HepG2 (cell line): Measurements from ENCODE around the gene SH3GL1. TPM values are rescaled to one million over a fixed set of nuclear protein-coding genes. Genes with fewer than 3 reads are reported as not detected.
A peak's percentile ranks its signal among the peaks of the same experiment; 100 is the strongest.

ENCODE experiments used
- ATF7-NPFF ChIP-seq: sonication (generic); formaldehyde crosslinking; IDR thresholded peaks from 2 replicates; pipeline ENCODE4 v1.8.1; 2023; ENCODE audit warnings: mild to moderate bottlenecking, low read depth, missing genetic modification reagents, moderate library complexity
- CHCHD3 ChIP-seq: sonication (generic); formaldehyde crosslinking; IDR thresholded peaks from 2 replicates; pipeline ENCODE4 v1.8.0; 2022; ENCODE audit warnings: mild to moderate bottlenecking, missing genetic modification reagents, moderate library complexity
- EED ChIP-seq: sonication (generic); formaldehyde crosslinking; IDR thresholded peaks from 2 replicates; pipeline ENCODE4 v1.5.0; 2020; ENCODE audit warnings: mild to moderate bottlenecking, missing genetic modification reagents
- FOXO1 ChIP-seq: sonication (generic); formaldehyde crosslinking; IDR thresholded peaks from 2 replicates; pipeline ENCODE4 v1.4.0; 2020; ENCODE audit warnings: missing genetic modification reagents
- GATAD2A ChIP-seq: IDR thresholded peaks from 2 replicates; pipeline ENCODE4 v1.6.1; 2016
- KAT7 ChIP-seq: IDR thresholded peaks from 2 replicates; pipeline ENCODE4 v1.6.1; 2018; ENCODE audit warnings: borderline replicate concordance, missing compliant biosample characterization
- MBNL3 ChIP-seq: fragments of 250-450 bp; sonication (Bioruptor Pico); conservative IDR thresholded peaks from 2 replicates; pipeline ENCODE4 v1.8.0; 2022; ENCODE audit warnings: mild to moderate bottlenecking, inconsistent platforms
- MTERF4 ChIP-seq: sonication (generic); formaldehyde crosslinking; IDR thresholded peaks from 2 replicates; pipeline ENCODE4 v1.8.0; 2023; ENCODE audit warnings: mild to moderate bottlenecking, missing genetic modification reagents
- MXD3 ChIP-seq: IDR thresholded peaks from 2 replicates; pipeline ENCODE4 v1.6.1; 2016; ENCODE audit warnings: mild to moderate bottlenecking, missing biosample characterization, missing genetic modification reagents
- ONECUT2 ChIP-seq: sonication (generic); formaldehyde crosslinking; IDR thresholded peaks from 2 replicates; pipeline ENCODE4 v1.4.0; 2020; ENCODE audit warnings: missing genetic modification reagents
- PPARG ChIP-seq: conservative IDR thresholded peaks from 2 replicates; pipeline ENCODE4 v1.6.1; 2016; ENCODE audit warnings: missing biosample characterization, missing genetic modification reagents
- RXRA ChIP-seq: sonication (generic); formaldehyde crosslinking; IDR thresholded peaks from 2 replicates; pipeline ENCODE4 v1.5.1; 2020; ENCODE audit warnings: missing genetic modification reagents
- SSRP1 ChIP-seq: IDR thresholded peaks from 2 replicates; pipeline ENCODE4 v1.6.1; 2016; ENCODE audit warnings: control low read depth
- TP53 ChIP-seq: sonication (generic); formaldehyde crosslinking; conservative IDR thresholded peaks from 2 replicates; pipeline ENCODE4 v1.4.0; 2020; ENCODE audit warnings: missing genetic modification reagents
- ZBTB21 ChIP-seq: sonication (generic); formaldehyde crosslinking; IDR thresholded peaks from 2 replicates; pipeline ENCODE4 v1.4.0; 2020; ENCODE audit warnings: missing genetic modification reagents
- ZBTB38 ChIP-seq: sonication (generic); formaldehyde crosslinking; IDR thresholded peaks from 2 replicates; pipeline ENCODE4 v1.5.1; 2020; ENCODE audit warnings: mild to moderate bottlenecking, missing genetic modification reagents
- ZNF143 ChIP-seq: sonication (generic); formaldehyde crosslinking; IDR thresholded peaks from 2 replicates; pipeline ENCODE4 v1.4.0; 2020; ENCODE audit warnings: missing genetic modification reagents
- ZNF205 ChIP-seq: IDR thresholded peaks from 2 replicates; pipeline ENCODE4 v1.6.1; 2018; ENCODE audit warnings: missing biosample characterization, missing genetic modification reagents
- ZNF530 ChIP-seq: sonication (generic); formaldehyde crosslinking; IDR thresholded peaks from 2 replicates; pipeline ENCODE4 v1.5.0; 2020; ENCODE audit warnings: low read depth, mild to moderate bottlenecking, missing genetic modification reagents
- ZNF558 ChIP-seq: sonication (generic); formaldehyde crosslinking; IDR thresholded peaks from 2 replicates; pipeline ENCODE4 v1.9.0; 2022; ENCODE audit warnings: mild to moderate bottlenecking, missing genetic modification reagents, borderline replicate concordance
- ZNF605 ChIP-seq: sonication (generic); formaldehyde crosslinking; IDR thresholded peaks from 2 replicates; pipeline ENCODE4 v1.8.0; 2022; ENCODE audit warnings: mild to moderate bottlenecking, missing genetic modification reagents
- ZNF614 ChIP-seq: IDR thresholded peaks from 2 replicates; pipeline ENCODE4 v1.6.1; 2018; ENCODE audit warnings: missing biosample characterization, missing genetic modification reagents, inconsistent platforms, borderline replicate concordance
- ZNF619 ChIP-seq: sonication (generic); formaldehyde crosslinking; IDR thresholded peaks from 2 replicates; pipeline ENCODE4 v1.4.0; 2020; ENCODE audit warnings: mild to moderate bottlenecking, missing genetic modification reagents
- polyA plus RNA-seq, 8 experiments: library from polyadenylated mRNA; depleted of rRNA in 3 of 8; stranded (reverse) in 7 of 8; unstranded in 1 of 8; fragments of >200 nt; fragmentation: Illumina TruSeq in 4 of 8; extraction: Trizol in 4 of 8; gene quantifications; 2 replicates each; pipeline versions ENCODE4 v1.2.1 to v1.2.3, GENCODE V29; 2011 to 2016; ENCODE audit warnings: low read depth in 4 of 8, missing spikeins in 1 of 8, mixed read lengths in 1 of 8; ENCODE audit not compliant: insufficient read depth in 1 of 8
- total RNA-seq, 5 experiments: library from RNA; depleted of rRNA; stranded (reverse); fragments of >200 nt; fragmentation: Illumina TruSeq; extraction: Trizol; gene quantifications; 2 replicates each; pipeline ENCODE4 v1.2.3, GENCODE V29; 2016; ENCODE audit warnings: low read depth in 1 of 5
- TF ChIP-seq, protein P1 (sequence below): sonication (generic); formaldehyde crosslinking; IDR thresholded peaks from 2 replicates; pipeline ENCODE4 v1.5.0; 2020; ENCODE audit warnings: mild to moderate bottlenecking, missing genetic modification reagents, borderline replicate concordance
- TF ChIP-seq, protein P2 (sequence below): sonication (generic); formaldehyde crosslinking; IDR thresholded peaks from 2 replicates; pipeline ENCODE4 v1.5.1; 2020; ENCODE audit warnings: missing genetic modification reagents, mild to moderate bottlenecking, borderline replicate concordance

Gene SH3GL1
- total and polyA plus RNA-seq, 2 of the 13 experiments (the other 11 are each of a cell fraction or from before 2014, with no cell fraction given) = 33.0 to 45.1 TPM

GRCh38 chr19:4400135-4400936 lies at the start of gene SH3GL1 (continued):
- no peak for TF ChIP-seq ZNF558 (CRISPR knock-in tag)
- TF ChIP-seq GATAD2A (CRISPR knock-in tag) = peak; percentile 87
- TF ChIP-seq CHCHD3 (CRISPR knock-in tag) = no peak
- no peak for TF ChIP-seq ZBTB21 (CRISPR knock-in tag)
- peak; percentile 69; the same call in 1 of the 2 replicates for TF ChIP-seq MXD3 (CRISPR knock-in tag)
- peak; percentile 36; the same call in 1 of the 2 replicates for TF ChIP-seq ZNF614 (CRISPR knock-in tag)
- 0 out of 2 replicates have a peak, but pooled peaks have one; percentile 15 for TF ChIP-seq ZNF143
- TF ChIP-seq MBNL3 (CRISPR knock-in tag) = no peak
- 0 out of 2 replicates have a peak, but pooled peaks have one; percentile 16 for TF ChIP-seq ZNF619 (CRISPR knock-in tag)
- TF ChIP-seq PPARG (CRISPR knock-in tag) = no peak
- TF ChIP-seq KAT7 (CRISPR knock-in tag) = no peak
- TF ChIP-seq, protein P1, sequence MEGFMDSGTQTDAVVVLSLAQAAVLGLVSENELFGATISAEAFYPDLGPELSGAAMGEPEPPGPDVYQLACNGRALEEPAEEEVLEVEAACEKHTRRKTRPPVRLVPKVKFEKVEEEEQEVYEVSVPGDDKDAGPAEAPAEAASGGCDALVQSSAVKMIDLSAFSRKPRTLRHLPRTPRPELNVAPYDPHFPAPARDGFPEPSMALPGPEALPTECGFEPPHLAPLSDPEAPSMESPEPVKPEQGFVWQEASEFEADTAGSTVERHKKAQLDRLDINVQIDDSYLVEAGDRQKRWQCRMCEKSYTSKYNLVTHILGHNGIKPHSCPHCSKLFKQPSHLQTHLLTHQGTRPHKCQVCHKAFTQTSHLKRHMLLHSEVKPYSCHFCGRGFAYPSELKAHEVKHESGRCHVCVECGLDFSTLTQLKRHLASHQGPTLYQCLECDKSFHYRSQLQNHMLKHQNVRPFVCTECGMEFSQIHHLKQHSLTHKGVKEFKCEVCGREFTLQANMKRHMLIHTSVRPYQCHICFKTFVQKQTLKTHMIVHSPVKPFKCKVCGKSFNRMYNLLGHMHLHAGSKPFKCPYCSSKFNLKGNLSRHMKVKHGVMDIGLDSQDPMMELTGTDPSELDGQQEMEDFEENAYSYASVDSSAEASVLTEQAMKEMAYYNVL (CRISPR knock-in tag) = no peak
- TF ChIP-seq, protein P2, sequence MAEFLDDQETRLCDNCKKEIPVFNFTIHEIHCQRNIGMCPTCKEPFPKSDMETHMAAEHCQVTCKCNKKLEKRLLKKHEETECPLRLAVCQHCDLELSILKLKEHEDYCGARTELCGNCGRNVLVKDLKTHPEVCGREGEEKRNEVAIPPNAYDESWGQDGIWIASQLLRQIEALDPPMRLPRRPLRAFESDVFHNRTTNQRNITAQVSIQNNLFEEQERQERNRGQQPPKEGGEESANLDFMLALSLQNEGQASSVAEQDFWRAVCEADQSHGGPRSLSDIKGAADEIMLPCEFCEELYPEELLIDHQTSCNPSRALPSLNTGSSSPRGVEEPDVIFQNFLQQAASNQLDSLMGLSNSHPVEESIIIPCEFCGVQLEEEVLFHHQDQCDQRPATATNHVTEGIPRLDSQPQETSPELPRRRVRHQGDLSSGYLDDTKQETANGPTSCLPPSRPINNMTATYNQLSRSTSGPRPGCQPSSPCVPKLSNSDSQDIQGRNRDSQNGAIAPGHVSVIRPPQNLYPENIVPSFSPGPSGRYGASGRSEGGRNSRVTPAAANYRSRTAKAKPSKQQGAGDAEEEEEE = no peak
- TF ChIP-seq ONECUT2 (CRISPR knock-in tag) = no peak
- TF ChIP-seq TP53 (CRISPR knock-in tag) = no peak
- TF ChIP-seq ATF7-NPFF (CRISPR knock-in tag) = peak; percentile 65; the same call in 1 of the 2 replicates
- TF ChIP-seq MTERF4 = 0 out of 2 replicates have a peak, but pooled peaks have one; percentile 8
- TF ChIP-seq ZNF205 (CRISPR knock-in tag) = no peak; the same call in 1 of the 2 replicates
- TF ChIP-seq SSRP1 = peak; percentile 63; the same call in 1 of the 2 replicates
- peak; percentile 80; the same call in 1 of the 2 replicates for TF ChIP-seq ZBTB38 (CRISPR knock-in tag)
- no peak for TF ChIP-seq EED (CRISPR knock-in tag)
- TF ChIP-seq ZNF605 = no peak
- no peak for TF ChIP-seq ZNF530
- peak; percentile 53; the same call in 1 of the 2 replicates for TF ChIP-seq FOXO1 (CRISPR knock-in tag)
- peak; percentile 40; the same call in 1 of the 2 replicates for TF ChIP-seq RXRA (CRISPR knock-in tag)
